ENCODE measurements around the gene GALNT18.

GALNT18 gene

DNA sequence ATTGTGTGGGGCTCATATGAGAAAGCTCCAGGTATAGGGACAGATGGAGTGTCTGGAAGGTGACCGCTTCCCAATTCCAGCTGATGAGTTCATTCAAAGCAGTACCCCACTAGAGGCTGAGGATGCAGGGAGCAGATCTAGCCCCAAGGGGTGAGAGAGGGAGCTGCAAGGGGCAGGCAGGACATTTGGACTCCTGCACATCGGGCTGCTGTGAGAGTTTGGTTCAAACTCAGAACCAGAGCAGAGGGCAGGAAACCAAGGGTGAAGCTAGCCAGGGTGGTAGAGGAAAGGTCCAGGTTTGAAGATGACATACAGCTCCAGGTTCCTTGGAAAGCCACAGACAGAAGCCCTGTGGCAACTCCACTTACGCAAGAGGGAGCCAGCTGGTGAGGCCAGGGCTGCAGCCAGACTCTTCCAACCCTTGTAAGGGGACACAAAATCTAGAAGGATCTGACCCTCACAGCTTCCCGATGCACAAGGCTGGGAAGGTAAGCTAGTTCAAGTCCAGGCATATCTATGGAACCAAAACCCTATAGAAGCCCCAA is 270.7 kb downstream of the GALNT18 start:
- Histone ChIP-seq H3K36me3 (ENCODE audit: insufficient read depth, low read length) (no peaks in the 10 kb centered on the region), H3K27me3 (ENCODE audit: control insufficient read depth in 1 of 2, insufficient read depth in 2 of 2, low read length in 2 of 2) (no peaks in the 10 kb centered on the region), H3K27ac (ENCODE audit: low read depth, low read length) (no peak overlapping the region), H3K9ac (ENCODE audit: low read length) (no peak overlapping the region), H3K4me1 (ENCODE audit: insufficient read depth, low read length) (peaks cover 26% of the 10 kb centered on the region), H3K4me3 (ENCODE audit: low read depth in 1 of 2, low read length in 2 of 2) (no peak overlapping the region), H3K9me3 (ENCODE audit: low read length) (no peaks in the 10 kb centered on the region)

DNA sequence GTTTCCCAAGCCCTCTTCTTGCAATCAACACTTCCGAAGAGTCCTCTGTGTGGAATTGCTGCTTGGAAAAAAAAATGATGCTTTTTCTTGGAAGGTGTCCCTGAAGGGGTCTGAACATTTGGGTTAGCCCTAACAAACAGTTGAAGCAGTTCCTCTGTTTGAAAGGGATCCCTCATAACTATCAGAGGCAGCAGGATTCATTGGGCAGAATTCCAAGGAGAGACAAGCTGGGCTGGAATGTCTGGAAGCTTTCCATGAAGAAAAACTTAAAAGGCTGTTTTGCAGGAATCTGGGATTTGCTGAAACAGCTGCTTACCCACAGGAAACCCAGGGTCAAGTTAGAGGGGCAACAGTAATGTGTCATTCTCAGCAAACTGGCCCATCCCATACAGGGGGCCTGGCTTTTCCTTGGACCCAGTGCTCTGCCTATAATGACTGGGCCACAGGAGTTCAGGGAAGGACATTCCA is 271.9 kb downstream of the GALNT18 start:
- Histone ChIP-seq H3K36me3 (ENCODE audit: insufficient read depth, low read length) (no peaks in the 10 kb centered on the region), H3K9ac (ENCODE audit: low read length) (no peak overlapping the region), H3K27me3 (ENCODE audit: control insufficient read depth in 1 of 2, insufficient read depth in 2 of 2, low read length in 2 of 2) (no peaks in the 10 kb centered on the region), H3K9me3 (ENCODE audit: low read length) (no peaks in the 10 kb centered on the region), H3K4me3 (ENCODE audit: low read depth in 1 of 2, low read length in 2 of 2) (no peak overlapping the region), H3K4me1 (ENCODE audit: insufficient read depth, low read length) (peaks cover 26% of the 10 kb centered on the region), H3K27ac (ENCODE audit: low read depth, low read length) (no peak overlapping the region)

DNA sequence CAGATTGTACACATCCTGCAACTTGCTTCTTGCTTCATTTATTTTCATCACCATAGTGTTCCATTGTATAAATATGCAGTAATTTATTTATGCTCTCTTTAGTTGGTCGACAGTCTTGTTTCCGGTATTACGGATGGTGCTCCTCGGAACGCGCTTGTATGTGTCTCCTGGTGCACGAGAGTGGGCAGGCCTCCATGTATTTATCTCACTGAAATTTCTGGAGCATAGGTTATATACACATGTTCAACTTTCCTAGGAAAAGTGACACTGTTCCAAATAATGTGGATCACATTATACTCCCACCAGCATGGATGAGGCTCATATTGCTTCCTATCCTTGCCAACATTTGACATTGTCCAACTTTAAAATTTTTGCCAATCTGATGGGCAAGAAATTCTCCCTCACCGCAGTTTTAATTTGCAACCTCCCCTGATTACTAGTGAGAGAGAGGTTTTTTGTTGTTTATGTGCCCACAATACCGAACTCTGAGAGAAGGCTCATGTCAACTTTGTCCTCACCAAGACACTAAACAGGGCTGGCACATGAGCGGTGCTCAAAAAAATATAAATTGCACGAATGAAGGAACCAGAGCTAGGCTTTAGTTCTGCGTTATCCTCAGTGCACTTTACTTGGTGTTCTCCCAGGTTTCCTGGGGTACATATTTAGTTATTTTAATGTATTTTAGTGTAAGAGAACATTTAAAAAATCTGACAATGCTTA is 272.5 kb downstream of the GALNT18 start:
- H3K27ac ChIP-seq (ENCODE audit: low read depth, low read length) = no peak overlapping the region
- H3K9ac ChIP-seq (ENCODE audit: low read length) = no peak overlapping the region
- H3K9me3 ChIP-seq (ENCODE audit: low read length) = no peaks in the 10 kb centered on the region
- no peaks in the 10 kb centered on the region for H3K27me3 ChIP-seq (ENCODE audit: control insufficient read depth in 1 of 2, insufficient read depth in 2 of 2, low read length in 2 of 2)
- no peaks in the 10 kb centered on the region for H3K36me3 ChIP-seq (ENCODE audit: insufficient read depth, low read length)
- H3K4me1 ChIP-seq (ENCODE audit: insufficient read depth, low read length) = peaks cover 26% of the 10 kb centered on the region
- H3K4me3 ChIP-seq (ENCODE audit: low read depth in 1 of 2, low read length in 2 of 2) = no peak overlapping the region

DNA sequence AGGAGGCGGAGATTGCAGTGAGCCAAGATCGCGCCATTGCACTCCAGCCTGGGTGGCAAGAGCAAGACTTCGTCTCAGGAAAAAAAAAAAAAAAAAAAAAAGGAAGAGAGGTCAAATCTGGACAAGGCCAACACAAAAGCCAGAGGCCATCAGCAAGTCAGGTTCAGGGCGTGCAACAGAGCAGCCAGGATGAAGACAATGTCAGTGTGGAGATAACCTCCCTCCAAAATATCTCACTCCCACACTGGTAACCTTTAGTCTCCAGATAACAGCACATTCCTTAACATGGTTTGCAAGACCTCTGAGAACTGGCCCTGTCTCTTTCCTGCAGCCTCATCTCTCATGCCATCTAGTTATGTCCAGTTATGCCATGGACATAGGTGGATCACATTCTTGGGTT is 273.5 kb downstream of the GALNT18 start:
- no peak overlapping the region for H3K27ac ChIP-seq (ENCODE audit: low read depth, low read length)
- H3K9me3 ChIP-seq (ENCODE audit: low read length) = no peaks in the 10 kb centered on the region
- no peaks in the 10 kb centered on the region for H3K36me3 ChIP-seq (ENCODE audit: insufficient read depth, low read length)
- H3K27me3 ChIP-seq (ENCODE audit: control insufficient read depth in 1 of 2, insufficient read depth in 2 of 2, low read length in 2 of 2) = no peaks in the 10 kb centered on the region
- H3K4me1 ChIP-seq (ENCODE audit: insufficient read depth, low read length) = peaks cover 26% of the 10 kb centered on the region
- H3K4me3 ChIP-seq (ENCODE audit: low read depth in 1 of 2, low read length in 2 of 2) = no peak overlapping the region
- H3K9ac ChIP-seq (ENCODE audit: low read length) = no peak overlapping the region

GRCh38 chr11:11347592-11347991 is 274.2 kb downstream of the GALNT18 start:
- Histone ChIP-seq H3K27ac (ENCODE audit: low read depth, low read length) (no peak overlapping the region), H3K36me3 (ENCODE audit: insufficient read depth, low read length) (no peaks in the 10 kb centered on the region), H3K4me3 (ENCODE audit: low read depth in 1 of 2, low read length in 2 of 2) (no peak overlapping the region)

GRCh38 chr11:11346303-11346702 is 275.5 kb downstream of the GALNT18 start:
- Histone ChIP-seq H3K9ac (ENCODE audit: low read length) (no peak overlapping the region), H3K27ac (ENCODE audit: low read depth, low read length) (no peak overlapping the region), H3K4me3 (ENCODE audit: low read depth in 1 of 2, low read length in 2 of 2) (no peak overlapping the region), H3K9me3 (ENCODE audit: low read length) (no peaks in the 10 kb centered on the region), H3K36me3 (ENCODE audit: insufficient read depth, low read length) (no peaks in the 10 kb centered on the region), H3K4me1 (ENCODE audit: insufficient read depth, low read length) (peaks cover 26% of the 10 kb centered on the region), H3K27me3 (ENCODE audit: control insufficient read depth in 1 of 2, insufficient read depth in 2 of 2, low read length in 2 of 2) (no peaks in the 10 kb centered on the region)

More at GRCh38 chr11:11347592-11347991, 274.2 kb downstream of the GALNT18 start:
- Histone ChIP-seq H3K9ac (ENCODE audit: low read length) (no peak overlapping the region), H3K4me1 (ENCODE audit: insufficient read depth, low read length) (peaks cover 26% of the 10 kb centered on the region), H3K27me3 (ENCODE audit: control insufficient read depth in 1 of 2, insufficient read depth in 2 of 2, low read length in 2 of 2) (no peaks in the 10 kb centered on the region), H3K9me3 (ENCODE audit: low read length) (no peaks in the 10 kb centered on the region)

DNA sequence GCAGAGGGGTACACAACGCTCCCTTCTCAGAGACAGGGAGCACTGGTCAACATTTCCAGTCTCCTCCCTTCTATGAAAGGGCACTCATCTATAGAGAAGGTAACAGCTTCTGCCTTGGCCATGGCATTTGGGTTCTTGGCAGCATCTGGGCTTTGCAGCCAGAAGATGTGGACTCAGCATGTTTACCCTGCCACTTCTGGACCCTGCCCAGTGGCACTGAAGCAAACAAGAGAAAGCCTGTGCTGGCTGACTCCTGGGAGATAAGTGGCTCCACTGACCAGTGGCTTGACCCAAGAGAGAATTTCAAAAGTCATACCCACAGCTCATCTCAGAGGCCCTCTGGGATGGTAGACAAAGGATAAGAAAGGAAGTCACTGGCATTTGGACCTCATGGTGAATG is 276.7 kb downstream of the GALNT18 start:
- Histone ChIP-seq H3K9me3 (ENCODE audit: low read length) (no peaks in the 10 kb centered on the region), H3K27ac (ENCODE audit: low read depth, low read length) (no peak overlapping the region), H3K9ac (ENCODE audit: low read length) (no peak overlapping the region), H3K4me1 (ENCODE audit: insufficient read depth, low read length) (peaks cover 18% of the 10 kb centered on the region), H3K27me3 (ENCODE audit: control insufficient read depth in 1 of 2, insufficient read depth in 2 of 2, low read length in 2 of 2) (no peaks in the 10 kb centered on the region), H3K36me3 (ENCODE audit: insufficient read depth, low read length) (no peaks in the 10 kb centered on the region), H3K4me3 (ENCODE audit: low read depth in 1 of 2, low read length in 2 of 2) (no peak overlapping the region)

DNA sequence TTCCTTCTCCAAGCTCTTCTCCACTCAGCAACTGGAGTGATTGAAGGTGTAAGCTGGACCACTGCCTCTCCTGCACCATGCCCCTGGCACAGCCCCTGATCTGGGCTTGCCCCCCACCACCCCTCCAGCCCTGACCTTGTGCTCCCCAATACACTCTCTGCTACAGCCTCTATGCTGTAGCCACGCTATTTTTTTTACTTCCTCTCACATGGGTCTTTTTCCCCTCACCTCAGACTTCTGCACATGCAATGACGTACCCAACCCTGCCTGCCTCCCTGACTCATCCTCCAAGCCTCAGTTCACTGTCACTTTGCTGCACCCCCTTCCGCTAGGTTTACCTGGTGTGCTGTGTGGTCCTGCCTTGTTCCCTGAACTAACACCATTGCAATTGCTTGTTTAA is 277.8 kb downstream of the GALNT18 start:
- Histone ChIP-seq H3K4me3 (ENCODE audit: low read depth in 1 of 2, low read length in 2 of 2) (no peak overlapping the region), H3K36me3 (ENCODE audit: insufficient read depth, low read length) (no peaks in the 10 kb centered on the region), H3K4me1 (ENCODE audit: insufficient read depth, low read length) (peaks cover 7% of the 10 kb centered on the region), H3K27me3 (ENCODE audit: control insufficient read depth in 1 of 2, insufficient read depth in 2 of 2, low read length in 2 of 2) (no peaks in the 10 kb centered on the region), H3K27ac (ENCODE audit: low read depth, low read length) (no peak overlapping the region), H3K9me3 (ENCODE audit: low read length) (no peaks in the 10 kb centered on the region), H3K9ac (ENCODE audit: low read length) (no peak overlapping the region)

DNA sequence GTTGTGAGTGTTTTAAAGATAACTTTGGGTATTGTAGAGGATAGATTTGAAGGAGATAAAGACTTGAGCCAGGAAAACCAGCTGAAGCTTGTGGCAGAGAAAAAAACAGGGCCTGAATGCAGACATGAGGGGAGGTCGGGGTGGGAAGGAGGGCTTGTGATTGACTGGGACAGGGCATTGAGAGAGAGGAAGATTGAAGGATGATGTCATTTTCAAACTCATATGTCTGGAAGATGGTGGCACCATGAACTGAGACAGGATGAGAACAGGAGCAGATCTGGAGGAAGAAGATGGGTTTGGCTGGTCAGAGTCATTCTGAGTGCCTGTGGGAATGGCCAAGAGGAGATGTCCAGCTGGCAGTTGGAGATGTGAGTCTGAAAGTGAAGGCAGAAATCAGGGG is 283.5 kb downstream of the GALNT18 start:
- Histone ChIP-seq H3K27ac (ENCODE audit: low read depth, low read length) (no peak overlapping the region), H3K4me1 (ENCODE audit: insufficient read depth, low read length) (no peaks in the 10 kb centered on the region), H3K9me3 (ENCODE audit: low read length) (no peaks in the 10 kb centered on the region), H3K27me3 (ENCODE audit: control insufficient read depth in 1 of 2, insufficient read depth in 2 of 2, low read length in 2 of 2) (no peaks in the 10 kb centered on the region), H3K4me3 (ENCODE audit: low read depth in 1 of 2, low read length in 2 of 2) (no peak overlapping the region), H3K36me3 (ENCODE audit: insufficient read depth, low read length) (no peaks in the 10 kb centered on the region), H3K9ac (ENCODE audit: low read length) (no peak overlapping the region)

DNA sequence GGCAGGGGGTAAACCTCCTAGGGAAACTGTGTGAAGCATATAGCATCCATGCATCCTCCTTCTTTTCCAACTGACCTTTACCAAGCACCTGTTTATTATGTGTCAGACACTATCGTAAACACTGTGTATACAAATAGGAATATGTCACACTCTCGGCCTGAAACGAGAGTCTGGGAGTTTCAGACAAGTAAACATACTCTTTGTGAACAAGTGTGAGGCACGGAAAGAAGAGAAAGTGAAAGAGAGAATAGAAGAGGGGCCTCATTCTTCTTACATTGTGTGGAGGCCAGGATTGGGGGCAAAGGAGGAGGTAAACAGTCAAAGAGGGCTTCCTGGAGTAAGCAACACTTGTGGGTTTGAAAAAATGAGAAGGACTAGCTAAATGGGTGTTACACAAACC is 285.1 kb downstream of the GALNT18 start:
- no peak overlapping the region for H3K9ac ChIP-seq (ENCODE audit: low read length)
- no peaks in the 10 kb centered on the region for H3K9me3 ChIP-seq (ENCODE audit: low read length)
- no peak overlapping the region for H3K4me3 ChIP-seq (ENCODE audit: low read depth in 1 of 2, low read length in 2 of 2)
- no peaks in the 10 kb centered on the region for H3K27me3 ChIP-seq (ENCODE audit: control insufficient read depth in 1 of 2, insufficient read depth in 2 of 2, low read length in 2 of 2)
- H3K27ac ChIP-seq (ENCODE audit: low read depth, low read length) = no peak overlapping the region
- H3K36me3 ChIP-seq (ENCODE audit: insufficient read depth, low read length) = peaks cover 6% of the 10 kb centered on the region
- no peaks in the 10 kb centered on the region for H3K4me1 ChIP-seq (ENCODE audit: insufficient read depth, low read length)

DNA sequence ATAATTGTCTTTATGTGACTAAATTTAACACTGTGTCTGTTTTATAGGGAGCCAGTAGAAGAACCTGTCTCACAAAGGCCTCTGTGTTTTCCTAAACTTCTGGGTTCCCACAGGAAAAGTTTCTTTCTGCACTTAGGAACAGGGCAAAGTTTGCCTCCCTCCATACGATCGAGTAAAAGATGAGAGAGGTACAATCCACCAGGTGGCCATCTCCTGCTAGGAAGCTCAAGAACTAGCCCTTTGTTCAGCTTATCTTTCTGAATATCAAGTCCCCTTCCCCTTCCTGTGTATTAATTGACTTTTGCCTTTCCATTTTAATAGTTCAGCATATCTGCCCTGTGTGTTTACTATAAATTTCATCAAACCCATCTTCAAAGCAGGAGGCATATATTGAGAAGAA is 286.8 kb downstream of the GALNT18 start:
- Histone ChIP-seq H3K9me3 (ENCODE audit: low read length) (no peaks in the 10 kb centered on the region), H3K4me1 (ENCODE audit: insufficient read depth, low read length) (no peaks in the 10 kb centered on the region), H3K36me3 (ENCODE audit: insufficient read depth, low read length) (peaks cover 6% of the 10 kb centered on the region), H3K4me3 (ENCODE audit: low read depth in 1 of 2, low read length in 2 of 2) (no peak overlapping the region), H3K27ac (ENCODE audit: low read depth, low read length) (no peak overlapping the region), H3K27me3 (ENCODE audit: control insufficient read depth in 1 of 2, insufficient read depth in 2 of 2, low read length in 2 of 2) (no peaks in the 10 kb centered on the region), H3K9ac (ENCODE audit: low read length) (no peak overlapping the region)

DNA sequence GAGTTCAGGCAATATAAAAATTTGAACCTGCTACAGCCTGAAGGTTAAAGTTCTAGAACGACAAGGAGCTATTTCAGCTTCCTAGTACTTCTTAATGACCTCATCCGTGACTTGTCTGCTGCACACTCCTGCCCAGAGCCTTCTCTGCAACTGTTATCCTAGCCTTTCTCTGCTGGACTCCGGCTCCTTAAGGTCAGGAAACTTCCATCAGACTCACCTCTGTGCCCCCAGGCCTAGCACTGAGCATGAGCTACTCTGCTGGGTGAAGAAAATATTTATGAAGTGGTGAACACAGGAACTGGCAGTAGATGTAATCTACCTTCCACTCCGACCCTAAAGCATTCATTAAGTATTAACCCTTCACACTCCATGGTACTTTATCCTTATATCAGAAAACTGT is 287.2 kb downstream of the GALNT18 start:
- H3K27ac ChIP-seq (ENCODE audit: low read depth, low read length) = no peak overlapping the region
- peaks cover 6% of the 10 kb centered on the region for H3K36me3 ChIP-seq (ENCODE audit: insufficient read depth, low read length)
- no peak overlapping the region for H3K4me3 ChIP-seq (ENCODE audit: low read depth in 1 of 2, low read length in 2 of 2)
- no peaks in the 10 kb centered on the region for H3K9me3 ChIP-seq (ENCODE audit: low read length)
- no peaks in the 10 kb centered on the region for H3K27me3 ChIP-seq (ENCODE audit: control insufficient read depth in 1 of 2, insufficient read depth in 2 of 2, low read length in 2 of 2)
- H3K4me1 ChIP-seq (ENCODE audit: insufficient read depth, low read length) = no peaks in the 10 kb centered on the region
- no peak overlapping the region for H3K9ac ChIP-seq (ENCODE audit: low read length)
